SK-N-SH (cell line): ENCODE measurements around the gene GRB10. TPM values are rescaled to one million over a fixed set of nuclear protein-coding genes. Genes with fewer than 3 reads are reported as not detected.

Source experiments
- CTCF ChIA-PET: fragments of 300-600, 350-600 bp; formaldehyde crosslinking; extraction: SDS; loops from one replicate; lab custom pipeline; 2021; lab: Yijun Ruan, JAX
- POLR2A ChIA-PET: fragments of 350-600 bp; sonication (Branson Sonifier 250); formaldehyde crosslinking; extraction: SDS; loops from one replicate; lab custom pipeline; 2020; ENCODE audit warnings: antibody characterized with exemption, inconsistent platforms; lab: Yijun Ruan, JAX
- DNase-seq: peaks from one replicate; pipeline ENCODE4 v3.0.0; 2012
- H2AFZ ChIP-seq: fragments of 200-600 bp; sonication (generic); 2 replicates; pipeline ENCODE4 v1.8.1; 2016; ENCODE audit warnings: antibody characterized with exemption, mild to moderate bottlenecking, low read depth
- H3F3A ChIP-seq: fragments of 200-600 bp; sonication (generic); replicated peaks from 2 replicates; pipeline ENCODE3; 2016; ENCODE audit warnings: antibody characterized with exemption, mild to moderate bottlenecking; ENCODE audit not compliant: insufficient read depth
- H3K27ac ChIP-seq, 2 experiments: fragments of 200-500 bp in 1 of 2; fragments of 200-600 bp in 1 of 2; sonication (Bioruptor generic) in 1 of 2; sonication (generic), shearing (Covaris generic) in 1 of 2; 2 replicates each; pipeline versions ENCODE4 v1.5.1 to v1.6.1; 2014 to 2016; ENCODE audit warnings: low read depth in 2 of 2, inconsistent platforms in 1 of 2, low read length in 1 of 2, mild to moderate bottlenecking in 1 of 2, mixed read lengths in 1 of 2
- H3K27me3 ChIP-seq: fragments of 200-600 bp; sonication (generic), shearing (Covaris generic); 2 replicates; pipeline ENCODE4 v1.6.1; 2016; ENCODE audit warnings: mixed run types; ENCODE audit not compliant: insufficient read depth
- H3K36me3 ChIP-seq, 2 experiments: fragments of 200-500 bp in 1 of 2; fragments of 200-600 bp in 1 of 2; sonication (Bioruptor generic) in 1 of 2; sonication (generic) in 1 of 2; replicated peaks in 1 of 2; 2 replicates each; pipeline versions ENCODE3 to v1.5.1; 2014 to 2016; ENCODE audit warnings: low read length in 1 of 2, mild to moderate bottlenecking in 1 of 2; ENCODE audit not compliant: insufficient read depth in 2 of 2, control insufficient read depth in 1 of 2
- H3K4me1 ChIP-seq, 2 experiments: fragments of 200-500 bp in 1 of 2; fragments of 200-600 bp in 1 of 2; sonication (Bioruptor generic) in 1 of 2; sonication (generic), shearing (Covaris generic) in 1 of 2; 2 replicates each; pipeline versions ENCODE4 v1.5.1 to v1.6.1; 2014 to 2016; ENCODE audit warnings: low read depth in 1 of 2, low read length in 1 of 2, mixed run types in 1 of 2; ENCODE audit not compliant: insufficient read depth in 2 of 2, control insufficient read depth in 1 of 2
- H3K4me2 ChIP-seq: fragments of 200-600 bp; sonication (generic), shearing (Covaris generic); 2 replicates; pipeline ENCODE4 v1.6.1; 2017; ENCODE audit warnings: mixed run types
- H3K4me3 ChIP-seq, 2 experiments: fragments of 200-500 bp in 1 of 2; fragments of 200-600 bp in 1 of 2; sonication (Bioruptor generic) in 1 of 2; sonication (generic), shearing (Covaris generic) in 1 of 2; 2 replicates each; pipeline versions ENCODE4 v1.5.1 to v1.8.1; 2014 to 2016; ENCODE audit warnings: low read depth in 2 of 2, inconsistent platforms in 1 of 2, low read length in 1 of 2, mild to moderate bottlenecking in 1 of 2, mixed read lengths in 1 of 2, moderate library complexity in 1 of 2
- H3K79me2 ChIP-seq: fragments of 200-600 bp; sonication (generic); 2 replicates; pipeline ENCODE4 v1.8.1; 2017; ENCODE audit warnings: mild to moderate bottlenecking; ENCODE audit not compliant: insufficient read depth
- H3K9ac ChIP-seq: fragments of 200-600 bp; sonication (generic); 2 replicates; pipeline ENCODE4 v1.6.1; 2017; ENCODE audit warnings: mixed run types
- H3K9me2 ChIP-seq: fragments of 200-600 bp; sonication (generic); 2 replicates; pipeline ENCODE4 v1.6.1; 2017; ENCODE audit warnings: mixed run types
- H3K9me3 ChIP-seq: fragments of 200-600 bp; sonication (generic); 2 replicates; pipeline ENCODE4 v1.6.1; 2017; ENCODE audit warnings: mixed run types, mild to moderate bottlenecking, moderate library complexity
- H4K20me1 ChIP-seq: fragments of 200-600 bp; sonication (generic); 2 replicates; pipeline ENCODE4 v1.6.1; 2017; ENCODE audit warnings: mild to moderate bottlenecking, mixed run types; ENCODE audit not compliant: insufficient read depth
- ELF1 ChIP-seq: IDR thresholded peaks from 2 replicates; pipeline ENCODE4 v1.4.0; 2012
- EP300 ChIP-seq, 2 experiments: IDR thresholded peaks; 2 replicates each; pipeline versions ENCODE4 v1.4.0 to v1.6.1; 2012; ENCODE audit warnings: borderline replicate concordance in 1 of 2, low read depth in 1 of 2, low read length in 1 of 2
- EZH2phosphoT487 ChIP-seq: fragments of 200-600 bp; sonication (generic); IDR thresholded peaks from 2 replicates; pipeline ENCODE4 v1.6.1; 2017; ENCODE audit warnings: low read depth, mixed run types, mild to moderate bottlenecking, antibody characterized with exemption, moderate library complexity, borderline replicate concordance
- FOSL2 ChIP-seq: IDR thresholded peaks from 2 replicates; pipeline ENCODE4 v1.4.0; 2012; ENCODE audit warnings: low read depth, mild to moderate bottlenecking, moderate library complexity, borderline replicate concordance
- MEF2A ChIP-seq: IDR thresholded peaks from 2 replicates; pipeline ENCODE4 v1.4.0; 2012; ENCODE audit warnings: low read depth, borderline replicate concordance
- SMC3 ChIP-seq: IDR thresholded peaks from 2 replicates; pipeline ENCODE4 v1.6.1; 2012; ENCODE audit warnings: low read depth, low read length, improper control_type of control experiment
- YY1 ChIP-seq: IDR thresholded peaks from 2 replicates; pipeline ENCODE4 v1.4.0; 2012; ENCODE audit warnings: low read depth, mild to moderate bottlenecking
- WGBS: methylation state at CpG from one replicate; pipeline ENCODE4 v1.1.6; 2017; ENCODE audit warnings: low lambda C conversion rate; 5-methylcytosine and 5-hydroxymethylcytosine counted together
- polyA plus RNA-seq, 3 experiments: library from polyadenylated mRNA; depleted of rRNA; stranded (reverse); fragments of >200 nt; gene quantifications; 2 replicates each; pipeline ENCODE4 v1.2.3, GENCODE V29; 2012
- TF ChIP-seq, protein P1 (sequence below): fragments of 200-600 bp; sonication (generic); IDR thresholded peaks from 2 replicates; pipeline ENCODE4 v1.6.1; 2017; ENCODE audit warnings: antibody characterized with exemption, mild to moderate bottlenecking, moderate library complexity

The GRB10 gene
- polyA plus RNA-seq, 1 of the 3 experiments (the other 2 are of a cell fraction): 5.1 TPM

GRCh38 chr7:50621973-50622490 is 160.7 kb downstream of the GRB10 start (continued):
- TF ChIP-seq, protein P1, sequence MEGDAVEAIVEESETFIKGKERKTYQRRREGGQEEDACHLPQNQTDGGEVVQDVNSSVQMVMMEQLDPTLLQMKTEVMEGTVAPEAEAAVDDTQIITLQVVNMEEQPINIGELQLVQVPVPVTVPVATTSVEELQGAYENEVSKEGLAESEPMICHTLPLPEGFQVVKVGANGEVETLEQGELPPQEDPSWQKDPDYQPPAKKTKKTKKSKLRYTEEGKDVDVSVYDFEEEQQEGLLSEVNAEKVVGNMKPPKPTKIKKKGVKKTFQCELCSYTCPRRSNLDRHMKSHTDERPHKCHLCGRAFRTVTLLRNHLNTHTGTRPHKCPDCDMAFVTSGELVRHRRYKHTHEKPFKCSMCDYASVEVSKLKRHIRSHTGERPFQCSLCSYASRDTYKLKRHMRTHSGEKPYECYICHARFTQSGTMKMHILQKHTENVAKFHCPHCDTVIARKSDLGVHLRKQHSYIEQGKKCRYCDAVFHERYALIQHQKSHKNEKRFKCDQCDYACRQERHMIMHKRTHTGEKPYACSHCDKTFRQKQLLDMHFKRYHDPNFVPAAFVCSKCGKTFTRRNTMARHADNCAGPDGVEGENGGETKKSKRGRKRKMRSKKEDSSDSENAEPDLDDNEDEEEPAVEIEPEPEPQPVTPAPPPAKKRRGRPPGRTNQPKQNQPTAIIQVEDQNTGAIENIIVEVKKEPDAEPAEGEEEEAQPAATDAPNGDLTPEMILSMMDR: no peak
- TF ChIP-seq ELF1 (no peak), SMC3 (no peak), MEF2A (no peak)
- TF ChIP-seq, all 33 proteins: peak for 0

- Histone ChIP-seq H3K27me3 (no peaks in the 10 kb centered on the region), H3K4me3 (no peak overlapping the region), H3K9me2 (no peaks in the 10 kb centered on the region), H4K20me1 (peaks cover 16% of the 10 kb centered on the region; the same call in 1 of the 2 replicates), H3K9ac (no peak overlapping the region), H3F3A (no peaks in the 10 kb centered on the region), H3K4me2 (no peak overlapping the region), H3K4me1 (peaks cover 0 to 21% of the 10 kb centered on the region in 2 experiments; a peak in 1 of 4 replicates), H2AFZ (no peak overlapping the region), H3K79me2 (no peaks in the 10 kb centered on the region), H3K27ac (no peak overlapping the region), H3K36me3 (peaks cover 0 to 46% of the 10 kb centered on the region in 2 experiments), H3K9me3 (no peaks in the 10 kb centered on the region)
- ChIA-PET POLR2A (no interaction called here), CTCF (interaction anchor here (0.8 to 1.8 kb wide), 7 partner anchors 9 to 154 kb away, joined by 3 to 12 read pairs (median 4); no protein-coding TSS in a partner anchor)
- 43% methylated on average over 8 of the region's 8 CpGs for WGBS
- no peak for TF ChIP-seq MEF2A
- TF ChIP-seq EP300 (IDR thresholded peaks at IDR 0.05; ENCODE audit: borderline replicate concordance in 1 of 2, low read depth in 1 of 2, low read length in 1 of 2): peak in 1 of 2 experiments; percentile 23; a peak in 1 of 4 replicates
- peak; percentile 49 for DNase-seq
Observed at GRCh38 chr7:50621206-50621605, 161.5 kb downstream of the GRB10 start.

DNA sequence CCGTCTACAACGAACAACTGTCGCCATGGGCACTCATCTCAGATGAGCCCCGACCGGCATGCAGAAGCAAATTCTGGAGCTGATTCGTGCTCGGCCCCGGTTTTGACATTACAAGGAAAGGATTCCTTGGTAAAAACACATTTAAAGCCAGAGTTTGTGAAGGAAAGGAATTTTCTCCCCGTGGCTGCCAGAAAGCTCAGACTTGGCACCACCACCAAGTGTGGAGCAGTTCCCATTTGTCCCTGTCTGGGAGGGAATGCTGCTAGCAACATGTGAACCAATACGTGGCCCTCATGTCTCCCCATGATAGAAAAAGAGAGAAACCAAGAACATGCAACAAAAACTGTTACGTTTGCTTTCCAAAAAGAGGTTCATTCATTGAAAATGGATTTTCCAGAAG is 162.3 kb downstream of the GRB10 start:
- POLR2A ChIA-PET: no interaction called here
- Histone ChIP-seq H3K27ac (no peak overlapping the region), H3K4me1 (peaks cover 0 to 21% of the 10 kb centered on the region in 2 experiments; a peak in 1 of 4 replicates), H3K27me3 (no peaks in the 10 kb centered on the region), H3K36me3 (peaks cover 0 to 38% of the 10 kb centered on the region in 2 experiments), H3K79me2 (no peaks in the 10 kb centered on the region), H3K9me2 (no peaks in the 10 kb centered on the region), H3K4me2 (no peak overlapping the region), H4K20me1 (peaks cover 16% of the 10 kb centered on the region; the same call in 1 of the 2 replicates), H2AFZ (no peak overlapping the region), H3F3A (no peaks in the 10 kb centered on the region), H3K9ac (no peak overlapping the region), H3K9me3 (no peaks in the 10 kb centered on the region), H3K4me3 (no peak overlapping the region)
- CTCF ChIA-PET: interaction anchor here (0.7 to 1.3 kb wide), 2 partner anchors 13 to 202 kb away, joined by 3 to 12 read pairs; no protein-coding TSS in a partner anchor
- no peak for TF ChIP-seq EZH2phosphoT487
- no peak for TF ChIP-seq FOSL2
- no peak for TF ChIP-seq YY1
- TF ChIP-seq, protein P1: no peak
- WGBS: 70% methylated on average over 11 of the region's 11 CpGs
- no peak for DNase-seq
